Measurements from ENCODE around the gene SV2B. TPM values are rescaled to one million over a fixed set of nuclear protein-coding genes. Genes with fewer than 3 reads are reported as not detected.
A peak's percentile ranks its signal among the peaks of the same experiment; 100 is the strongest.

Gene SV2B
- total RNA-seq, 1 experiment from 2014 or later = 0.18 TPM

DNA sequence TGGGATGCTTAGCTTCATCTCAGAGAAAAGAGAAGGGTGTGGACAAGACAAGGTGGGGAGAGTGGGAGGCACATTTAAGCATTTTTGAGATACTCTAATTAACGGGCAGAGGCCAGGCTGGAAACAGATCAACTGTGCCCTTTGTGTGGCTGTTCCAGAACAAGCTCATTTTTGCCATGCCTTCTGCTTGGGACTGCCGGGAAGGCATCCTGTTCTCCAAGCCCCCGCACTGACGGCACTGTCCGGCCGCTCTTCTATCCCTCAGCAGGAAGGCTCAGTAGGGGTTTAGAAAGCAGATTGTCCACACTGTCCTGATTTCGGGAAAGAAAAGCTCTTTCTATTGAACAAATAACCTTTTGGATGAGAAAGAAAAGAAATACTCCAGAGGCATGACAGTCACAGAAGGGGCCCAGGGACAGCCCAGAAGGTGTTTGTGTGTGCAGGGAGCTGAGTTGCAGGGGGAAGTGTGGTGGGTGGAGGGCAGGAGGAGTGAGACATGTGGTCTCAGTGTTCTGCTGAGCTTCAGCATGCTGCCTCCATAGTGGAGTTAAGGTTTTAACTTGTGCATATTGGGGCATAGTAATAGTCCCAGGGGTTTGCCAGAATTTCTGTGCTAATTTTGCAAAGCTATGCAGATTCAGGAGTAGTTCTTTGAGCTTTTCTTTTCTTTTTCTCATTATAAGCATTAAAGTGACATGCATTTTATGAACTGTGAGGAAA, 27.3 kb downstream of the SV2B start:
- in situ Hi-C loops (cut with HindIII; ENCODE audit: low pct_unique_long_range_greater_than_20kb, low sequenced_read_pairs) = no loop called here
- DNase-seq (ENCODE audit: low read depth, low spot score) = no peak

DNA sequence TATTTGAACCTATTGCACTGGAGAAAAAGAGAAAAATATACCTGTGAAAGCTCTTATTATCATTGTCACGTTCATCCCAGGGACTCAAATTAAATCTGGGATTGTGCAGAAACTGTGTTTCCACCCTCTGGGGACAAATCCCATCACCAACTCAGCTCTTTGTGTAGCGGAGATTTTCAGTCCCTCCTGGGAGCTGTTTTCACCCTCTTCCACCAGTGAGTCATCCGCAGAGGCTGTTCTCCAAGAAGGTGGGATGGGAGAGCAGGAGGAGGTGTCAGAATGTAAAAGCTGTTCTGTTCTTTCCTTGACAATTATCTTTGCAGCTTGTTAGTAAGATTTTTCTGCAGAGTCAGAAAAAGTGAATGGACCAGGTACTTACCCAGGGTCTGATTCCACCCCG, 28.0 kb downstream of the SV2B start:
- in situ Hi-C loops (cut with HindIII; ENCODE audit: low pct_unique_long_range_greater_than_20kb, low sequenced_read_pairs) = no loop called here
- no peak for DNase-seq (ENCODE audit: low read depth, low spot score)

DNA sequence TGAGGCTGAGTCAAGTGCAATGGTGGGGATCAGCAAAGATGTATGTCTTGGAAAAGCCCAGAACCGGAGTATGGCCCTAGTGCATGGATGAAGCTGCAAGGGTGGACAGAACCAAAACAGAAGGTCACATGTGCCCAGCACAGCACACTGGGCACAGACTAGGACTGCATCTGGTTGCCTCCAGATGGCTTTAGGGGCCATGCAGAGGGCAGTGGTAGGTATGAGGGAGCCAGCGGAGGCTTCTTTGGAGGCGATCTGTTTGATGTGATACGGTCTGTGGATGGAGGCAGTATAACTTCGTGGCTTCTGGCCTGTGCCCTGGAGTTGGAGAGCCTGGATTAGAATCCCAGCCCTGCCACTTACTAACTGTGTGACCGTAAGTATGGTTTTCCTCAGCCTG, 29.4 kb downstream of the SV2B start:
- in situ Hi-C loops (cut with HindIII; ENCODE audit: low pct_unique_long_range_greater_than_20kb, low sequenced_read_pairs) = no loop called here
- no peak for DNase-seq (ENCODE audit: low read depth, low spot score)

DNA sequence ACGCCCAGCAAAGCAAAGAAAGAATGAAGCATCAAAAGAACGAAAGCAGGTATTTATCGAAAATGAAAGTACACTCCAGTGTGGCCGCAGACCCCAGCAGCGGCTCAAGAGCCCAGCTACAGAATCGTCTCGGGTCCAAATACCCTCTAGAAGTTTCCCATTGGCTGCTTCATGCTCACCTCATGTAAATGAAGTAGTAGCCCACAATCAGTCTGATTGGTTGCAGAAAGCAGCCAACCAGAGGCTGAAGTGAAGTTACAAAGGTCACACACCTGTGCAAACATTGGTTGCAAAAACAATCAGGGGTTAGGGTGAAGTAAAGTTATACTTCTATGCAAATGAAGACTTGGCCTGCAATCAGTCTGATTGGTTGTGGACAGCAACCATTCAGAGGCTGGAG, 32.0 kb downstream of the SV2B start:
- DNase-seq (ENCODE audit: low read depth, low spot score) = no peak
- in situ Hi-C loops (cut with HindIII; ENCODE audit: low pct_unique_long_range_greater_than_20kb, low sequenced_read_pairs) = no loop called here

DNA sequence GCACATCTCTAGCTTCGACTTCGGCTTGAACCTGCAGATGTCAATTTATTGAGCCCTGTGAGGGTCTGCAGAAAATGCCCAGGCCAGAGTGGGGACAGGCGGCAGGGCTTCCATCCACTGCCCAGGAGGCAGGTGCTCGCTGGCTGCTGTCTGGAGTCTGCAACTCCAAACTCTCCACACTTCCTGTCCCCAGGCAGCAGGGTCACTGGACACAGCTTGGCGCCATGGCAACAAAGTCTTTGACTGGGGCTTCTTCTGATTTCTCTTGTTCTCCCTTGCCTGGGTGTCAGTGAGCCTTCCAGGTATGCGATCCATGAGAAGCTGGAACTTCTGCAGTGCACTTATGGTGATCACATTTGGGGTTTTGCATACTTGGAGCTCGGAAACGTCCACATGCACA, 33.5 kb downstream of the SV2B start:
- in situ Hi-C loops (cut with HindIII; ENCODE audit: low pct_unique_long_range_greater_than_20kb, low sequenced_read_pairs) = no loop called here
- DNase-seq (ENCODE audit: low read depth, low spot score) = no peak

DNA sequence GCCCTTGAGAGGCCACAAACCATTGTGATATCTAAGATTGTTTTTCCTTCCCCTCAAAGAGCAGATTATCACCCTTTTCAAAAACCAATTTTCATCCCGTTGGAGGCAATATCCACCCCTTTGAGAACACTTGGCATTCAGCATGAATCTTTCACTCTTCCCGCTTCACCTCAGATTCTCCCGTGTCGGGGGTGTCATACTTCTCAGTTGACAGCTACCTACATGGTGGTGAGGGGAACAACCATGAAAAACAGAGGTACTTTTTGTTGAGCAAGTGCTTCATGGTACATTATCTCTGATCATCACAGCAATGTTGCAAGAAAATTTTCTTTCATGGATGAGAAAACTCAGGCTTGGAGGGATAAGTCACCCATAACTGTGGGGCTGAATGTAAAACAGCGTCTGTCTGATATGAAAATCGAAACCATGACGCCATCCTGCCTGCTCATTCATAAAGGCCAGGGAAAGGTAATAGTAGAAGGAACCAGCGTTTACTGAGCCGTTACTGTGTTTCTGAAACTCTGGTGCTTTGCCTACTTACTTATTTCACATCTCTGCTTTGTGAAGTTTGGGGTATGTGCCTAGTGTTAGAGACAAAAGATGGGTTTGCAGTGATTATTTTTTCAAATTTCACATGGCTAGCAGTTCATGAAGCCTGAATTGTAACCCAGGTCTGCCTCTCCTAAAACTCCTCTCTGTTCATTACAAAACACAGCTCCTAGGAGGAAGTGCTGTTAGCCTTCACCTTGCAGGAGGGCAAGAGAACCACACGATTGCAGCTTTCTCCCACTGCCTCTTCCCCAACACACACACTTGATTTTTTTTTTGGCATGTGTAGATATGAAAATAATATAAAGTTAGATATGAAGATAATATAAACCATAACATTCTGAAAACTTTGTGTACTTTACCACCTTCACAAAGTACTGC, 35.4 kb downstream of the SV2B start:
- in situ Hi-C loops (cut with HindIII; ENCODE audit: low pct_unique_long_range_greater_than_20kb, low sequenced_read_pairs) = no loop called here
- DNase-seq (ENCODE audit: low read depth, low spot score) = peak; percentile 9

DNA sequence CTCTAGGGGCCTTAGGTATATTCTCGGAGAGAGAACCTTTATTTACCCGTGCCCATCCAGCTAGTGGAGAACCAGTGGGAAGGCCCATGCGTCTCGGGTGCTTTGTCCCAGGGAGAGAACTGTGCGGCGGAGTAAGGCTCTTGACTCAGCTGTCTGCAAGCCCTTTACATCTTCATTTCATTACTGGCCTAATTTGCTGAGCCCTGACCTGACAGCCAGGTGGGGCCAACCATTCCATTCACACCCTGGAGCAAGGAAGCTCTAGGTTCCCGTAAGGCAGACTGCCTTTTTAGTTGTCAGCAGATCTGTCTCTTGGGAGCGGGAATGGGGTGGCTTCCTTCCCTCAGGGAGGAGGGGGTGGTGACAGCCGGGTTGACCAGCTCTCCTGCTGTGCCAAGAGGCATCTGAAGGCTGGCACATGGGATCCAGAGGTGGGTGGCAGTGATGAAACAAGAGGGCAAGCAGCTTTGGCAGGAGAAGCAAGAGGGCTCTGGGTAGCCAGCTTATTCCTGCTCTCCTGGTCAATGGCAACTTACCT, 36.4 kb downstream of the SV2B start:
- no peak for DNase-seq (ENCODE audit: low read depth, low spot score)

DNA sequence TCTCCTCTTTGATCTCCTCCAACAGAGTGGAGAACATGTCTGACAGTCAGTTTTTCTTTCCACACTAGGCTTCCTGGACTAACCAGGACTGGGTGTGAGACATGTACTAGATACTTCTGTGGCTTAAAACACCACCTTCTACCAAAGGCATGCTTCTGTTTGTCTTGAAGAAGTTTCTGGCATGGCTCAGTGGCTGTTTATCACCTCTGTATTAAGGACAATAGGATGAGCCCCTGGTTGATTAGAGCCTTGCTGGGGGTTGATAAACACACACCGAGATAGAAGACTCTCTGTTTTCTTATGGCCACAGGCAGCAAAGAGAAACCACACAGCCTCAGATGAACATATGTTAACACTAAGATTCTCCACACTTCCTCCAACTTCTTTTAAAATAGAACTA, 40.5 kb downstream of the SV2B start:
- DNase-seq (ENCODE audit: low read depth, low spot score) = no peak
- in situ Hi-C loops (cut with HindIII; ENCODE audit: low pct_unique_long_range_greater_than_20kb, low sequenced_read_pairs) = no loop called here

More for the DNA sequence above, 36.4 kb downstream of the SV2B start:
- in situ Hi-C loops (cut with HindIII; ENCODE audit: low pct_unique_long_range_greater_than_20kb, low sequenced_read_pairs) = no loop called here

DNA sequence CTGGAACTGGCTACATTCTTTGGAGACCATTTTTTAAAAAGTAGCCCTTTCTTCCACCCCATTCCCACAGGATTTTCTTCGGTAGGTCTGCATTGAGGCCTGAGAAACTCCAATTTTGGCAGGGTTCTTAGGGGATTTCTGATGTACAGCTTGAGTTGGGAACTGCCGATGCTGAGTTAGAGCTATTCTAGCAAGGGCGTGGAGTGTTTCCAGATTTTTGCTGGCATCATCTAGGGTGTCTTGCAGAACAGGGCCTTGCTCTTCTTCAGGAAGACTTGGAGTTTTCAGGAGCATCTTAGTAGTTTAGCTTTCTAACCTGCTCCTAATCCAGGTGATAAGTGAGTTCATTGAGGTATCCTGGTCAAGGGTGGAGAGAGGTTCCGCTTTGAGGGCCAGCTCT, 41.0 kb downstream of the SV2B start:
- DNase-seq (ENCODE audit: low read depth, low spot score) = no peak
- in situ Hi-C loops (cut with HindIII; ENCODE audit: low pct_unique_long_range_greater_than_20kb, low sequenced_read_pairs) = no loop called here

DNA sequence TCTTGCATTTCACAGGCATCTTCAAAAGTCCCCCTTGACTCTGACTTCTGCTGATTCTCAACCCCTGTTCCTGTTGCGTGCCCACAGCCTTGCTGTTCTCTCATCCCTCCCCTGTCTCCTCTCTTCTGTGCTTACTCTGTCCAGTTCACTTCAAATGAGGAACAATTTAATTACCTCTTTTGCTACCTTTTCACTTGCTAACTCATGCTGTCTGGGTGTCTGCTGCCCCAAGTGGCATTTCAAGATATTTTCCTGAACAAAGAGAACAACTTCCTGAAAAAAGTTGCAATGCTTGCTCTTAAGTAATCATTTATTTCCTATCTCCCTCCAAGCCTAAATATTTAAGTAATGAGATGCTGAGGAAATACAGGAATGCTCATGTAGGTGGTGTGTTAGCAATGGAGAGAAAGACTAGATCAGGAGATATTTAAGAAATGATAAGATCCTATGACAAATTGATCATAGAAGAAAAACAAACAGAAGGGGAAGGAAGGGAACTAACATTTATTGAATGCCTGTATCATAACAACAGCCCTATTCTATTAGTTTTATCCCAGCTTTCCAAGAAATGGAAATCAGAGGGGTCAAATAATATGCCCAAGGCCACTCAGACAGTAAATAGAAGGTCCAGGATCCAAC, 42.2 kb downstream of the SV2B start:
- in situ Hi-C loops (cut with HindIII; ENCODE audit: low pct_unique_long_range_greater_than_20kb, low sequenced_read_pairs) = no loop called here
- DNase-seq (ENCODE audit: low read depth, low spot score) = peak; percentile 41

DNA sequence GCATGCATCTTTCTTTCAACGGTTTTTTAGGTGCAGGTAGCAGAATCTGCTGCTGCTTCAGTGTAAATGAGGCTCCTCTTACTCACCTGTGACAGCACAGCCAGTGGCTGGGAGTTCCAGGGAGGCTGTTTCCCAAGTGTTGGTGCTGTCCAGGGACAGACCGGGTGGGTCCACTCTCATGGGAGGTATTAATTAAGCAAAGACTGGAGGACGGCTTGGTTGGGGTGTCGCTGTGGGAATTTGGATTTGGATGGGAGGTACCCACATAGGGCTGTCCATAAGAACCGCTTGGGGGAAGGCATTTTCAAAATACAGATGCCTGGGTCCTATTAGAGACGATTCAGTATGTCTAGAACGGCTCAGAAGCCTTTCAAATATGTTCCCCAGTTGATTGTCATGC, 42.9 kb downstream of the SV2B start:
- DNase-seq (ENCODE audit: low read depth, low spot score) = no peak
- in situ Hi-C loops (cut with HindIII; ENCODE audit: low pct_unique_long_range_greater_than_20kb, low sequenced_read_pairs) = no loop called here

DNA sequence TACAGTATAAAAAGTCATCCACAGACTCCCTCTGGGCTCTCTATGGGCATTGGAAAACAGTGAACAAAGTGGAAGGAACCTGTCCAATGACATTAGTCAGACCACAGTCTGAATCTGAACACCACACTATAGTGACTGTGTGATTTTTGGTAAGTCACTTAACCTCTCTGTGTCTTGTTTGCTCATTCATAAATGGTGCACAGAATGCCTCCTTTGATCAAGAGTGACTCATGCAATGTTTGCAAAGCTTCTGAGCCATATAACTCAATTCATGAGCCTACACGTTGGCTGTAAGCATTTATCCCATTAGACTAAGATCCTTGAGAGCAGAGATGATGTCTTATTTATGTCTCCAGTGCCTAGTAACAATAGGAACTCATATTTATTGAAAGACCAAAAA, 46.7 kb downstream of the SV2B start:
- in situ Hi-C loops (cut with HindIII; ENCODE audit: low pct_unique_long_range_greater_than_20kb, low sequenced_read_pairs) = no loop called here
- DNase-seq (ENCODE audit: low read depth, low spot score) = no peak

DNA sequence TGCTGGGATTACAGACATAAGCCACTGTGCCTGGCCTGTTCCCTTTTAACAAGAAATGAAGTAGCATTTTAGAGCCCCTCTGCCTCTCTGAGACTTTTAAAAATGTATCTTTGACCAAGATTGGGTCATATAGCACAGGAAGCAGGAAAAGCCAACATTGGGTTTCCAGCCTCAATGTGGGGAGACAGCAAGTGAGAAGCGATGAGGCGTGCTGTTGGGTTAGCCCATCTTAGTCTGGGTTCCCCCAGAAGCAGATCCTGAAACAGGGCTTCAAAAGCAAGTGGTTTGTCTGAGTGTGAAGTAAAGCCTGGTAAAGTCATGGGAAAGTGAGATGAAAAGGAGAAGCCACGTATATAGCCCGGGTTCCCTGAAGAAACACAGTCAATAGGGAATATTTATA, 48.2 kb downstream of the SV2B start:
- DNase-seq (ENCODE audit: low read depth, low spot score) = no peak
- in situ Hi-C loops (cut with HindIII; ENCODE audit: low pct_unique_long_range_greater_than_20kb, low sequenced_read_pairs) = no loop called here

DNA sequence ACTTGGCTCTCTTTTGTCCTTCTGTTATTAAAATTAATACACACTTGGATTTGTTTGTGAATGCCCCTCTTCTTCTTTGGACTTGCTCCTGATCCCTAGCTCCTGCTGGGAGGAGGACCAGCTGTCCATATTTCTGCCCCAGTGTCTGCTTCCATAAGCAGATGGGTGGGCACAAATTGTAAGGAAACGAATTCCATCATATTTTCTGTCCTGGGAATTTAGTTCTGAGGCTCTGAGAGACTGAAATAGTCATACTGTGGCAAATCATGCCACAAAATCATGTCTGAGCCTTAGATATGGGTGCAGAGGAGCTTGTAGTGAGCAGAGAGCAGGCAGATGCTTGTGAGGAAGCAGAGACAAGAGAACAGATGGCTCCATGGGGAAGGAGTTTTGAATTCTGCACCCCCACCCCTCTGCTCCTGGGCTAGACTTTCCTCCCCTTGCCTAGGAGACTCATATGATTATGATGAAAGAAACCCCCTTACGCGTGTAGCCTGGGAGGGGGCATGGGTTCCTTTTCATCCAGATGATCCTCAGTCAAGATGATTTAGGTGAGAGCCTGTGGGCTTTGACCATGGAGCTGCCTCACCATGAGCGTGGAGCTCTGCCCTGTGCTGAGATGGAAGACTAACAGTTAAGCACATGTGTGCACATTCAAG, 50.6 kb downstream of the SV2B start:
- no peak for DNase-seq (ENCODE audit: low read depth, low spot score)
- in situ Hi-C loops (cut with HindIII; ENCODE audit: low pct_unique_long_range_greater_than_20kb, low sequenced_read_pairs) = no loop called here

DNA sequence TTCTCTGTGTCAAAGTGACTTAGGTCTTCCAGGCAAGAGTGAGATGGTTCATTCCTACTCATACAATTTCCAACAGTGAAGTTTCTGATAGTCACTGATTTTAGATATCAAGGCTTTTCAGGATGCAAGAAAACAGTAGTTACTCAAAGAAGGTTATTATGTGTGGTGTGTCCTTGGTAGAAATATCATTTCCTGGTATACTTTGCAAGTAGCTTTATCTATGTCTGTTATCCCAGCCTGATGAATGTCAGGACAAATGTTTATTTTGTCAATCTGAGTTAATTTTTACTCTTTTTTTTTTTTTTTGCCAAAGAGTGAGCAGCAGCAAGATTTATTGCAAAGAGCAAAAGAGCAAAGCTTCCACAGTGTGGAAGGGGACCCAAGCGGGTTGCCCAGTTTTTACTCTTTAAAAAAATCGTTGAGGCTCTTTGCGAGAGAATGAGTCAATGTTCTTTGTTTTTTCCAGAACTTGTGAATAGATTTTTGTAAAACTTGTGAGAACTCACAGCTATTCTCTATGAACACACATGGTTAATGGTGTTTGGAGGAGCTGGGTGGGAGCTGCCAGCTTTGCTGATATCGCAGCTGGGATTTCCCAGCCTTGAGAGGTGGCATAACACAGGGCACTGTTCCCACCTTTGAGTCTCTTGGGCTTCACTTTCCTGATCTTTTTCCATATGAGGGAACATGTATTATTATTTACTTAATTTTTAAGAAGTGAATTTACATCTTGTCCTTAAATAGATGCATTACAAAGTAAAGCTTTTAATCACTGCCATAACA, 51.9 kb downstream of the SV2B start:
- DNase-seq (ENCODE audit: low read depth, low spot score) = no peak
- in situ Hi-C loops (cut with HindIII; ENCODE audit: low pct_unique_long_range_greater_than_20kb, low sequenced_read_pairs) = no loop called here

DNA sequence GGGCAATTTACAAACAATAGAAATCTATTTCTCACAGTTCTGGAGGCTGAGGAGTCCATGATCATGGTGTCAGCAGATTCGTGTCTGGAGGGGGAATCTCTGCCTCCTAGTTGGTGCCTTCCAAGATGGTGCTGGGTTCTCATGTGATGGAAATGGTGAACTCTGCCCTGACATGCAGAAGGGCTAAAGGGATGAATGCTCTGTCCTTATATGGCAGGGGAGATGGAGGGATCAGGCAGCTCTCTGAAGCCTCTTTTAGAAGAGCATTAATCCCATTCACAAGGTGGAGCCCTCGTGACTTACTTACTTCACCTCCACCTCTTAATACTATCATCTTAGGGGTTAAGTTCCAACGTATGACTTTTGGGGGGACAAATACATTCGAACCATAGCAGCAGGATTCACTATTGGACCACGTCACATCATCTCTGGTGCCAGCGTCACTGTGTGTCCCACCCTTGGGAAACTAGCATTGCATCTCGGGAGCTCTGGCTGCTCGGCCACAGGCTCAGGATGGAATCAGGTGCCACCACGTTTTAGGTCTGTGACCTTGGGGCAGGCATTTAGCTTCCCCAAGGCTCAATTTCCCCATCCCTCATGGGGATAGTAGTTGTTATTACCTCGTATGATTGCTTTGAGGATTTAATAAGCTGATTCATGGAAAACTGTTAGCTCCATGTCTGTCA, 53.0 kb downstream of the SV2B start:
- in situ Hi-C loops (cut with HindIII; ENCODE audit: low pct_unique_long_range_greater_than_20kb, low sequenced_read_pairs) = no loop called here
- DNase-seq (ENCODE audit: low read depth, low spot score) = no peak

DNA sequence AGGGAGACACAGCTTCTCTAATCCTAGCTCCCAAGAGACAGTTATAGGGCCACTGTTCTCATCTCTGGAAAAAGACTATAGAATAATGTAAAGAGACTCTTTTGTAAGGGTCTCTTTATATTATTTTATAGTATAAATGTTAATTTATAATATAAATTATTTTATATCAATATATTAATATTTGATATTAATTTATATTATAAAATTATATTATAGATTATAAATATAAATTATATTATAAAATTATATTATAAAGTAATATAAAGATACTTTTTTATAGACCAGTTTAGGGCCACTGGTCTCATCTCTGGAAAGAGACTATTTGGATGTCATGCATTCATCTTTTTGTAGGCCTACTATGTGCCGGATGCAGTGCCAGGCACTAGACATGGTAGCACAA, 53.9 kb downstream of the SV2B start:
- DNase-seq (ENCODE audit: low read depth, low spot score) = no peak
- in situ Hi-C loops (cut with HindIII; ENCODE audit: low pct_unique_long_range_greater_than_20kb, low sequenced_read_pairs) = no loop called here

Measured in SK-MEL-5 (cell line).